ENCODE measurements around the gene COL11A1. TPM values are rescaled to one million over a fixed set of nuclear protein-coding genes. Genes with fewer than 3 reads are reported as not detected.
A peak's percentile ranks its signal among the peaks of the same experiment; 100 is the strongest.

Gene COL11A1
- total RNA-seq, 1 experiment from 2014 or later = not detected

DNA sequence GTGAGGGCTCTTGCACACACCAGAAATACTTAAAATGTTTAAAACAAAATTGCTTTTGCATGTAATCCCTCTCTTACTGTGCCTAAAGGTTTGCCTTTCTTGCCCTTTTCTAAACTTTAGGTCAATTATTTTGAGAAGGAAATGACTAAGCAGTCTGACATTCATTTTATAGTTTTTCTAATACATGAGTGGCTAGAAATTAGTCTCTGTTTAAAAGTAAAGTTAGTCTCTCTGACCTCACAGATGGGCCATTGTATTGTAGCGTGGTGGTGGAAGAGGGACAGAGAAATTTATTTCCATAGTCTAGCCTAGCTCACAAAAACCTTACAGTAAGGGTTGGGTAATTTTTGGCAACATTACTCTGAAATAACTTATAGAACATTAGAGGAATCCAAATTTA lies 3.6 kb upstream of the COL11A1 start:
- BruUV-seq (replicated peaks) = no TSS peak
- Mint-ChIP-seq H3K27ac (ENCODE audit: low read depth, unreplicated experiment) (no peak overlapping the region), H3K9me3 (ENCODE audit: unreplicated experiment) (no peaks in the 10 kb centered on the region), H3K27me3 (ENCODE audit: insufficient read depth, unreplicated experiment) (peaks cover 25% of the 10 kb centered on the region), H3K4me1 (ENCODE audit: insufficient read depth, unreplicated experiment) (peaks cover 7% of the 10 kb centered on the region), H3K4me3 (ENCODE audit: unreplicated experiment) (no peak overlapping the region), H3K36me3 (ENCODE audit: insufficient read depth, unreplicated experiment) (no peaks in the 10 kb centered on the region)
- intact Hi-C loops (cut with micrococcal nuclease) = no loop called here
- TF ChIP-seq, protein P1, sequence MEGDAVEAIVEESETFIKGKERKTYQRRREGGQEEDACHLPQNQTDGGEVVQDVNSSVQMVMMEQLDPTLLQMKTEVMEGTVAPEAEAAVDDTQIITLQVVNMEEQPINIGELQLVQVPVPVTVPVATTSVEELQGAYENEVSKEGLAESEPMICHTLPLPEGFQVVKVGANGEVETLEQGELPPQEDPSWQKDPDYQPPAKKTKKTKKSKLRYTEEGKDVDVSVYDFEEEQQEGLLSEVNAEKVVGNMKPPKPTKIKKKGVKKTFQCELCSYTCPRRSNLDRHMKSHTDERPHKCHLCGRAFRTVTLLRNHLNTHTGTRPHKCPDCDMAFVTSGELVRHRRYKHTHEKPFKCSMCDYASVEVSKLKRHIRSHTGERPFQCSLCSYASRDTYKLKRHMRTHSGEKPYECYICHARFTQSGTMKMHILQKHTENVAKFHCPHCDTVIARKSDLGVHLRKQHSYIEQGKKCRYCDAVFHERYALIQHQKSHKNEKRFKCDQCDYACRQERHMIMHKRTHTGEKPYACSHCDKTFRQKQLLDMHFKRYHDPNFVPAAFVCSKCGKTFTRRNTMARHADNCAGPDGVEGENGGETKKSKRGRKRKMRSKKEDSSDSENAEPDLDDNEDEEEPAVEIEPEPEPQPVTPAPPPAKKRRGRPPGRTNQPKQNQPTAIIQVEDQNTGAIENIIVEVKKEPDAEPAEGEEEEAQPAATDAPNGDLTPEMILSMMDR (IDR thresholded peaks at IDR 0.05; ENCODE audit: unreplicated experiment) = no peak
- ChIA-PET CTCF (interaction anchor here (0.7 kb wide), 1 partner anchor 1536 kb away, joined by 3 read pairs; no protein-coding TSS in a partner anchor), POLR2A (no interaction called here)
- no peak for DNase-seq (ENCODE audit: unreplicated experiment)

DNA sequence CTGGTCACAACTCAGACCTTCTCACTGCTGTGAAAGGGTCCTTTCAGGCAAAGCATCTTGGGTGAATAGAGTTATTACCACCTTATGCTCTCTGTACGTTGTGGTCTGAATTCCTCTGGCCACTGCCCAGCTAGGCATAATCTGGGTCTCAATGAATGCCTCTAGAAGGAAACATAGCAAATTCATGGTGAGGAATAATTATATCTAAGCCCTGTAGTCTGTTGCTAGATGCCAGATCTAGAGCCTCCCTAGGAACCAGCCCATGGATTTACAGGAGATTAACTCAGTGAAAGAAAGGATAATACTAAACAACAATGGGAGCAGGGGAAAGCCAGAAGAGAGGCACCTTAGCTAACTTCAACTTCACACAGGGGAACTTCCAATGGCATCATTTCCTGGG lies 2.4 kb upstream of the COL11A1 start:
- BruUV-seq (replicated peaks) = no TSS peak
- CTCF ChIA-PET = interaction anchor here (1.5 kb wide), 1 partner anchor 351 kb away, joined by 4 read pairs; no protein-coding TSS in a partner anchor

GRCh38 chr1:103109311-103109920 lies 1.1 kb upstream of the COL11A1 start:
- Mint-ChIP-seq H3K27ac (ENCODE audit: low read depth, unreplicated experiment) (no peak overlapping the region), H3K4me3 (ENCODE audit: unreplicated experiment) (no peak overlapping the region), H3K27me3 (ENCODE audit: insufficient read depth, unreplicated experiment) (peaks cover 11% of the 10 kb centered on the region), H3K36me3 (ENCODE audit: insufficient read depth, unreplicated experiment) (no peaks in the 10 kb centered on the region), H3K9me3 (ENCODE audit: unreplicated experiment) (no peaks in the 10 kb centered on the region), H3K4me1 (ENCODE audit: insufficient read depth, unreplicated experiment) (peaks cover 7% of the 10 kb centered on the region)
- BruUV-seq (replicated peaks) = no TSS peak
- ChIA-PET CTCF (interaction anchor here (0.6 to 1.5 kb wide), 2 partner anchors 352 to 361 kb away, joined by 4 to 5 read pairs; no protein-coding TSS in a partner anchor), POLR2A (no interaction called here)
- intact Hi-C loops (cut with micrococcal nuclease) = no loop called here
- no peak for DNase-seq (ENCODE audit: unreplicated experiment)
- TF ChIP-seq, protein P1 (IDR thresholded peaks at IDR 0.05; ENCODE audit: unreplicated experiment) = no peak

More for the DNA sequence above, 2.4 kb upstream of the COL11A1 start:
- H3K36me3 Mint-ChIP-seq (ENCODE audit: insufficient read depth, unreplicated experiment) = no peaks in the 10 kb centered on the region
- no peak for DNase-seq (ENCODE audit: unreplicated experiment)
- H3K4me1 Mint-ChIP-seq (ENCODE audit: insufficient read depth, unreplicated experiment) = peaks cover 7% of the 10 kb centered on the region
- H3K27me3 Mint-ChIP-seq (ENCODE audit: insufficient read depth, unreplicated experiment) = peaks cover 12% of the 10 kb centered on the region
- TF ChIP-seq, protein P1 (IDR thresholded peaks at IDR 0.05; ENCODE audit: unreplicated experiment) = no peak
- no peak overlapping the region for H3K27ac Mint-ChIP-seq (ENCODE audit: low read depth, unreplicated experiment)
- no peak overlapping the region for H3K4me3 Mint-ChIP-seq (ENCODE audit: unreplicated experiment)
- intact Hi-C loops (cut with micrococcal nuclease) = no loop called here
- POLR2A ChIA-PET = no interaction called here
- no peaks in the 10 kb centered on the region for H3K9me3 Mint-ChIP-seq (ENCODE audit: unreplicated experiment)

DNA sequence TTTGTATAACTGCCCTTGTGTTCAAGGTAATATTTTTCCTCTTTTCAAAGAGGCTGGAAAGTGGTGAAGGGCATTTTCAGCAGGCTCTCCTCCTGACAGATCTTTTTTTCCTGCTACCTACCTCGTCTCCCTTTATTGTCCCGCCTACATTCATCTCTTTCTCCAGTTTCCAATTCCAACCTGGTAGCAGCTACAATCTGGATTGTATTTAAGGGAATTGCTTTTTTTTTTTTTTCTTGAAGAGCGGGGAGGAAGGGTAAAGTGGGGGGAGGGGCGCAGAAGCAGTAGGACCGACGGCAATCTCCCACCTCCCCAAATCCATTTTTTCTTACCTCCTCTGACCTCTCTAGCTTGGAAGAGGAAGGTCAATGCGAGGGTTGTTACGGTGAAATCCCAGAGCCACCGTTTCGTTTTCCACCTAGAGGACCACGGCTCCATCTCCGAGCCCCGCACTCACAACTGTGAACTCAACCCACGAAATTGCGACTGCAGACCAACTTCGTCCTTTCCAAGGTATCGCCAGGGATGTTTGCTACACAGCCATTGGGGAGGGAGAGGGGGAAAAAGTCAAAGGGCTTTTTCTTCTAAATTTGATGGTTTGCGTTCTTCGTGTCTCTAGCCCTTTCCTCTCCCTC lies 464 bp downstream of the COL11A1 start:
- BruUV-seq (replicated peaks) = no TSS peak
- peaks cover 11% of the 10 kb centered on the region for H3K27me3 Mint-ChIP-seq (ENCODE audit: insufficient read depth, unreplicated experiment)
- TF ChIP-seq, protein P1 (IDR thresholded peaks at IDR 0.05; ENCODE audit: unreplicated experiment) = no peak
- DNase-seq (ENCODE audit: unreplicated experiment) = no peak
- ChIA-PET CTCF (interaction anchor here (0.6 to 1.6 kb wide), 5 partner anchors 13 to 410 kb away, joined by 3 to 6 read pairs (median 4); no protein-coding TSS in a partner anchor), POLR2A (interaction anchor here (0.5 kb wide), 1 partner anchor 396 kb away, joined by 3 read pairs; no protein-coding TSS in a partner anchor)
- H3K4me1 Mint-ChIP-seq (ENCODE audit: insufficient read depth, unreplicated experiment) = peaks cover 7% of the 10 kb centered on the region
- H3K4me3 Mint-ChIP-seq (ENCODE audit: unreplicated experiment) = peak overlapping the region; percentile 45
- no peaks in the 10 kb centered on the region for H3K36me3 Mint-ChIP-seq (ENCODE audit: insufficient read depth, unreplicated experiment)
- no peaks in the 10 kb centered on the region for H3K9me3 Mint-ChIP-seq (ENCODE audit: unreplicated experiment)
- intact Hi-C loops (cut with micrococcal nuclease) = no loop called here
- no peak overlapping the region for H3K27ac Mint-ChIP-seq (ENCODE audit: low read depth, unreplicated experiment)
